ENCODE data around the gene PHLDA2. TPM values are rescaled to one million over a fixed set of nuclear protein-coding genes. Genes with fewer than 3 reads are reported as not detected.

Gene PHLDA2
- polyA plus RNA-seq, 4 donors, result 5.7 to 55.1 (median 25.2) TPM

- Histone ChIP-seq H3K4me3 (ENCODE audit: low read depth in 1 of 3, low read length in 3 of 3) (no peak overlapping the region), H3K27ac (ENCODE audit: low read depth in 1 of 3, low read length in 2 of 3) (no peak overlapping the region), H3K36me3 (ENCODE audit: control insufficient read depth in 3 of 3, insufficient read depth in 2 of 3, low read depth in 1 of 3, low read length in 3 of 3) (no peaks in the 10 kb centered on the region), H3K27me3 (ENCODE audit: control insufficient read depth in 3 of 3, insufficient read depth in 3 of 3, low read length in 3 of 3) (peaks cover 0 to 16% (median 0%) of the 10 kb centered on the region in 3 donors), H3K4me1 (ENCODE audit: control insufficient read depth in 3 of 3, insufficient read depth in 2 of 3, low read depth in 1 of 3, low read length in 2 of 3) (peaks cover 0 to 10% (median 0%) of the 10 kb centered on the region in 3 donors), H3K9me3 (ENCODE audit: control insufficient read depth in 2 of 2, insufficient read depth in 1 of 2, low read depth in 1 of 2, low read length in 1 of 2) (peaks cover 0 to 24% of the 10 kb centered on the region in 2 donors)
- DNase-seq (no peak), FAIRE-seq (no peak)
- 74 to 86% (median 82%) methylated on average over 14 of the region's 14 CpGs for WGBS, 3 donors
Measured at GRCh38 chr11:2934611-2935239, 5.5 kb upstream of the PHLDA2 start.

- no peak overlapping the region for H3K4me3 ChIP-seq (ENCODE audit: low read depth in 1 of 3, low read length in 3 of 3)
- DNase-seq, result no peak
- 91 to 94% (median 94%) methylated on average over 7 of the region's 7 CpGs for WGBS, 3 donors
- H3K36me3 ChIP-seq (ENCODE audit: control insufficient read depth in 3 of 3, insufficient read depth in 2 of 3, low read depth in 1 of 3, low read length in 3 of 3), result no peaks in the 10 kb centered on the region
- peaks cover 0 to 12% (median 0%) of the 10 kb centered on the region in 3 donors for H3K4me1 ChIP-seq (ENCODE audit: control insufficient read depth in 3 of 3, insufficient read depth in 2 of 3, low read depth in 1 of 3, low read length in 2 of 3)
- no peak for FAIRE-seq
- peaks cover 0 to 18% of the 10 kb centered on the region in 2 donors for H3K9me3 ChIP-seq (ENCODE audit: control insufficient read depth in 2 of 2, insufficient read depth in 1 of 2, low read depth in 1 of 2, low read length in 1 of 2)
- no peak overlapping the region for H3K27ac ChIP-seq (ENCODE audit: low read depth in 1 of 3, low read length in 2 of 3)
- peaks cover 0 to 19% (median 0%) of the 10 kb centered on the region in 3 donors for H3K27me3 ChIP-seq (ENCODE audit: control insufficient read depth in 3 of 3, insufficient read depth in 3 of 3, low read length in 3 of 3)
Measured at GRCh38 chr11:2934021-2934550, 4.9 kb upstream of the PHLDA2 start.

GRCh38 chr11:2933375-2934020 is 4.3 kb upstream of the PHLDA2 start:
- Histone ChIP-seq H3K4me3 (ENCODE audit: low read depth in 1 of 3, low read length in 3 of 3) (no peak overlapping the region), H3K4me1 (ENCODE audit: control insufficient read depth in 3 of 3, insufficient read depth in 2 of 3, low read depth in 1 of 3, low read length in 2 of 3) (peaks cover 0 to 15% (median 0%) of the 10 kb centered on the region in 3 donors), H3K36me3 (ENCODE audit: control insufficient read depth in 3 of 3, insufficient read depth in 2 of 3, low read depth in 1 of 3, low read length in 3 of 3) (no peaks in the 10 kb centered on the region), H3K27me3 (ENCODE audit: control insufficient read depth in 3 of 3, insufficient read depth in 3 of 3, low read length in 3 of 3) (peaks cover 0 to 24% (median 0%) of the 10 kb centered on the region in 3 donors), H3K9me3 (ENCODE audit: control insufficient read depth in 2 of 2, insufficient read depth in 1 of 2, low read depth in 1 of 2, low read length in 1 of 2) (peaks cover 0 to 13% of the 10 kb centered on the region in 2 donors), H3K27ac (ENCODE audit: low read depth in 1 of 3, low read length in 2 of 3) (no peak overlapping the region)
- FAIRE-seq (no peak), DNase-seq (peak in 1 of 2 donors; percentile 35)
- whole genome bisulfite sequencing, 3 donors, result 43 to 48% (median 43%) methylated on average over 10 to 12 of the region's 12 CpGs

GRCh38 chr11:2932850-2933251 is 3.6 kb upstream of the PHLDA2 start:
- 64 to 68% (median 67%) methylated on average over 14 to 15 of the region's 15 CpGs for WGBS, 3 donors
- no peak overlapping the region for H3K27ac ChIP-seq (ENCODE audit: low read depth in 1 of 3, low read length in 2 of 3)
- FAIRE-seq (no peak), DNase-seq (no peak)
- H3K4me3 ChIP-seq (ENCODE audit: low read depth in 1 of 3, low read length in 3 of 3), result no peak overlapping the region
- H3K27me3 ChIP-seq (ENCODE audit: control insufficient read depth in 3 of 3, insufficient read depth in 3 of 3, low read length in 3 of 3), result peaks cover 0 to 30% (median 0%) of the 10 kb centered on the region in 3 donors
- peaks cover 0 to 20% (median 0%) of the 10 kb centered on the region in 3 donors for H3K4me1 ChIP-seq (ENCODE audit: control insufficient read depth in 3 of 3, insufficient read depth in 2 of 3, low read depth in 1 of 3, low read length in 2 of 3)
- H3K36me3 ChIP-seq (ENCODE audit: control insufficient read depth in 3 of 3, insufficient read depth in 2 of 3, low read depth in 1 of 3, low read length in 3 of 3), result no peaks in the 10 kb centered on the region
- H3K9me3 ChIP-seq (ENCODE audit: control insufficient read depth in 2 of 2, insufficient read depth in 1 of 2, low read depth in 1 of 2, low read length in 1 of 2), result peaks cover 0 to 12% of the 10 kb centered on the region in 2 donors

- Histone ChIP-seq H3K9me3 (ENCODE audit: control insufficient read depth in 2 of 2, insufficient read depth in 1 of 2, low read depth in 1 of 2, low read length in 1 of 2) (peaks cover 0 to 5% of the 10 kb centered on the region in 2 donors), H3K27me3 (ENCODE audit: control insufficient read depth in 3 of 3, insufficient read depth in 3 of 3, low read length in 3 of 3) (peaks cover 0 to 38% (median 0%) of the 10 kb centered on the region in 3 donors), H3K36me3 (ENCODE audit: control insufficient read depth in 3 of 3, insufficient read depth in 2 of 3, low read depth in 1 of 3, low read length in 3 of 3) (no peaks in the 10 kb centered on the region), H3K27ac (ENCODE audit: low read depth in 1 of 3, low read length in 2 of 3) (no peak overlapping the region), H3K4me1 (ENCODE audit: control insufficient read depth in 3 of 3, insufficient read depth in 2 of 3, low read depth in 1 of 3, low read length in 2 of 3) (peaks cover 0 to 20% (median 0%) of the 10 kb centered on the region in 3 donors), H3K4me3 (ENCODE audit: low read depth in 1 of 3, low read length in 3 of 3) (no peak overlapping the region)
- no peak for DNase-seq
- 77 to 79% (median 79%) methylated on average over 12 to 13 of the region's 13 CpGs for WGBS, 3 donors
- no peak for FAIRE-seq
Measured at GRCh38 chr11:2931771-2932738, 2.8 kb upstream of the PHLDA2 start.

GRCh38 chr11:2931420-2931746 is 2.2 kb upstream of the PHLDA2 start:
- Histone ChIP-seq H3K4me1 (ENCODE audit: control insufficient read depth in 3 of 3, insufficient read depth in 2 of 3, low read depth in 1 of 3, low read length in 2 of 3) (peaks cover 0 to 20% (median 0%) of the 10 kb centered on the region in 3 donors), H3K9me3 (ENCODE audit: control insufficient read depth in 2 of 2, insufficient read depth in 1 of 2, low read depth in 1 of 2, low read length in 1 of 2) (peaks cover 0 to under 1% of the 10 kb centered on the region in 2 donors), H3K4me3 (ENCODE audit: low read depth in 1 of 3, low read length in 3 of 3) (no peak overlapping the region), H3K27me3 (ENCODE audit: control insufficient read depth in 3 of 3, insufficient read depth in 3 of 3, low read length in 3 of 3) (peaks cover 0 to 42% (median 0%) of the 10 kb centered on the region in 3 donors), H3K36me3 (ENCODE audit: control insufficient read depth in 3 of 3, insufficient read depth in 2 of 3, low read depth in 1 of 3, low read length in 3 of 3) (no peaks in the 10 kb centered on the region), H3K27ac (ENCODE audit: low read depth in 1 of 3, low read length in 2 of 3) (no peak overlapping the region)
- DNase-seq (no peak), FAIRE-seq (no peak)
- 43 to 62% (median 54%) methylated on average over 4 of the region's 4 CpGs for WGBS, 3 donors

- WGBS, 3 donors, result 22 to 43% (median 29%) methylated on average over 17 to 21 of the region's 21 CpGs
- Histone ChIP-seq H3K27ac (ENCODE audit: low read depth in 1 of 3, low read length in 2 of 3) (peak overlapping the region; percentile 85 to 100 (median 98)), H3K9me3 (ENCODE audit: control insufficient read depth in 2 of 2, insufficient read depth in 1 of 2, low read depth in 1 of 2, low read length in 1 of 2) (no peaks in the 10 kb centered on the region), H3K36me3 (ENCODE audit: control insufficient read depth in 3 of 3, insufficient read depth in 2 of 3, low read depth in 1 of 3, low read length in 3 of 3) (no peaks in the 10 kb centered on the region), H3K4me3 (ENCODE audit: low read depth in 1 of 3, low read length in 3 of 3) (peak overlapping the region; percentile 38 to 93 (median 52)), H3K27me3 (ENCODE audit: control insufficient read depth in 3 of 3, insufficient read depth in 3 of 3, low read length in 3 of 3) (peaks cover 0 to 44% (median 0%) of the 10 kb centered on the region in 3 donors), H3K4me1 (ENCODE audit: control insufficient read depth in 3 of 3, insufficient read depth in 2 of 3, low read depth in 1 of 3, low read length in 2 of 3) (peaks cover 0 to 20% (median 0%) of the 10 kb centered on the region in 3 donors)
- DNase-seq (peak; percentile 86 to 89), FAIRE-seq (no peak)
Measured at GRCh38 chr11:2930704-2931419, 1.6 kb upstream of the PHLDA2 start.
